ENCODE measurements around the gene GTSE1.

The GTSE1 gene

DNA sequence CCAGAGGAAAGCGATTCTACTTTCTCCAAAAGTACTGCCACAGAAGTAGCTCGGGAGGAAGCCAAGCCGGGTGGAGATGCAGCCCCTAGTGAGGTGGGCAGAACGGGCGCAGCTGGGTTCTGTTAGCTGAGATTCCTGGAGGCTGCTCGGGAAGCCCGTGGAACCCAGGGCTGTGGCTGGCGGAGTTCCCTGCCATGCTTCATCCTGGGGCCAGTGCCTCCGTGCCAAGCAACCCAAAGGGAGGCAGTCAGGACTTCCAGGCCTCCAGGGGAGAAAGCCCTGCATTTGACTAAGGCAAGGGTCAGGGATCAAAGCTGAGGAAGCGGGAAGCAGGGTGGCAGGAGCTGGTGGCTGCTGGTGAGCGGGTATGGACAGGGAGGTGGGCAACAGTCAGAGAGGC lies 32.1 kb downstream of the GTSE1 start:
- no peak for DNase-seq (ENCODE audit: low read depth in 2 of 2)

DNA sequence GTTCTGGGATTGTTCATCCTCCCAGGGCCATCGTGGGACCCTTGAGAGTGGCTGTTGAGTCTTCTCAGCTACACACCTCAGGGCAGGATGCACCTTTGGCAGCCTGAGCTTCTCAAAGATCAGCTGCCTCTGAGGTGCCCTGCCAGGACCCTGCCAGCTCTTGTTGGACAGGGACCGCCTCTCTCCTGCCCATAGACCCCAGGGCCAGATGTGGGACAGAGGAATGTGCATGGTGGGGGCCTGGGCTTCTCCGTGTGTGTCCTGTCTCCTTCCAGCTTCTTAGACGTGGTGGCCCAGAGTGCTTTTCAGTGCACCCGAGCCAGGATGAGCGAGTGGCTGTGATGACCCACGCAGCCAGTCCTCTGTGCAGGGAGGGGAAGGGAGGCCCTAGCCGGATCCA lies 32.9 kb downstream of the GTSE1 start:
- DNase-seq (ENCODE audit: low read depth in 2 of 2): no peak

DNA sequence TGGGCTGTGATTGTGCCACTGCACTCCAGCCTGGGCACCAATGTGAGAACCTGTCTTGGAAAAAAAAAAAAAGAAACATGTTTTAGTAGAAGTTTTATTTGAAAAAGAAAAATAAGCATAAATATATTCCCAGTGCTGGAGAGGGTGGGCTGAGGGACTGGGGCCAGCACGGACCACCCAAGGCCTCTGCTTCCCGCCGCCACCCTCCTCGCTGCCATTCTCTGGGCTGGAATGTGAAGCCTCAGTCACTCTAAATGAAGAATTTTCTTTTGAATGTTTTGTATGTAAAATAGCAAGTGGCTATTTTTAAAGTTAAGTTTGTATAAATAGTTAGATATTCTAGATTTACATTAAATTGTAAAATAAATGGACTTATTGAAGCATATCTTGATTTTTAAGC lies 33.8 kb downstream of the GTSE1 start:
- no peak for DNase-seq (ENCODE audit: low read depth in 2 of 2)

DNA sequence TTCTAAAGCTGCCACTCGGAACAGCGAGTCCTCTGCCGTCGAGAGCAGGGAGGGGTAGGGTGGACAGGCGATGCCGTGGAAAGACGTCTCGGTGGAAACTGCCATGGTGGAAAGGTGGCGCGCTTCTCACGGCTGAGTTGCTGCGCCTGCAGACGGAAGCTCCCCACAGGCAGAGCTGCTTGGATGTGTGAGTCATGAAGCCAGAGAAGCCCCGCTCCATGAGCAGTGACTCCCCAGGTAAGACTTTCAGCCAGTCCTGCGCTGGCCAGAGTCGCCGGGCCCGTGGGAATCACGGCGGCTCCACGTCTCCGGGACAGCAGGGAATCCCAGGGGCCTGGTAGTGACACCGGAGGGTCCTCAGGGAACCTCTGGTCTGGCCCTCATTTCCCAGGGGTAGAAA lies 34.8 kb downstream of the GTSE1 start:
- no peak for DNase-seq (ENCODE audit: low read depth in 2 of 2)

DNA sequence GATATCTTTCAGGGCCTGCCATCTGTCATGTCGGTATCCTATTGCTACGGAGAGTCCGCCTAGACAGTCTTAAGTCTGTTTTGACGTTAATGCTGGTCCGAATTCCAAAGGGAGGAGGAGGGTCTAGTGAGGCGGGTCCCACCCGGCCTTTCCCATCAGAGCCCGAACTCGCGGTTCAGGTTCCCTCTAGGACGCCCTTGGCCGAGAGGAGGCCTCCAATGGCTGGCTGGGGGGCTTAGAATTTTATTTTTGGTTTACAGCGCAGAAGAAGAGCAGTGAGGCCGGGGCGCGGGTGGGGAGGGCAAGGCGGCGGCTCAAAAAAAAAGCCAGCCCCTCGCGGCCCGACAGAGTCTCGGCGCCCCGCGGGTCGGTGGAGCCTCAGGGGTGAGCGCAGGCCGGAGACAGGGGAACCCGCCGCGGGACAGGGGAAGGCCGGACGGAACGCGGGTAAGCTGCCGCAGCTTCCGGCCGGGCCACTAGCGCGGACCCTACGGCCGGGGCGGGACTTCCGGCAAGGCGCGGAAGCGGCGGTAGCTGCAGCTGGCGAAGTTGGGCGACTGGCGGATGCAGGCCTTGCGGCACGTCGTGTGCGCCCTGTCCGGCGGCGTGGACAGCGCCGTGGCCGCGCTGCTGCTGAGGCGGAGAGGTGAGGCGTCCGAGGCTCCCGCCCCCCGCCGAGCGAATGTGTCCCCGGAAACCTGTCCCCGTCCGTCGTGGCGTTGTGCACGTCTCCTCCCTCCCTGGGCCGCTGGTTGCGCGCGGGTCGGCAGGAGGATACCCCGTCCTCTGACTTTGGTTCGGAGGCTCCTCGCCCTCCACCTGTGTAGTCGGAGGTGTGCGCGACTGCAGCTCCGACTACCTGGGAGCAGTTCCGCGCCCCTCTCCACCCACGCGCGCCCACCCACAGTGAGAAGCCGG lies 38.8 kb downstream of the GTSE1 start, which contains the start of gene TRMU:
TSS of gene TRMU (plus strand) at position 514 of the 918 bp plus-strand sequence. CDS start at position 565, 51 bp downstream.
- peak; percentile 55 to 65 for DNase-seq (ENCODE audit: low read depth in 2 of 2)

DNA sequence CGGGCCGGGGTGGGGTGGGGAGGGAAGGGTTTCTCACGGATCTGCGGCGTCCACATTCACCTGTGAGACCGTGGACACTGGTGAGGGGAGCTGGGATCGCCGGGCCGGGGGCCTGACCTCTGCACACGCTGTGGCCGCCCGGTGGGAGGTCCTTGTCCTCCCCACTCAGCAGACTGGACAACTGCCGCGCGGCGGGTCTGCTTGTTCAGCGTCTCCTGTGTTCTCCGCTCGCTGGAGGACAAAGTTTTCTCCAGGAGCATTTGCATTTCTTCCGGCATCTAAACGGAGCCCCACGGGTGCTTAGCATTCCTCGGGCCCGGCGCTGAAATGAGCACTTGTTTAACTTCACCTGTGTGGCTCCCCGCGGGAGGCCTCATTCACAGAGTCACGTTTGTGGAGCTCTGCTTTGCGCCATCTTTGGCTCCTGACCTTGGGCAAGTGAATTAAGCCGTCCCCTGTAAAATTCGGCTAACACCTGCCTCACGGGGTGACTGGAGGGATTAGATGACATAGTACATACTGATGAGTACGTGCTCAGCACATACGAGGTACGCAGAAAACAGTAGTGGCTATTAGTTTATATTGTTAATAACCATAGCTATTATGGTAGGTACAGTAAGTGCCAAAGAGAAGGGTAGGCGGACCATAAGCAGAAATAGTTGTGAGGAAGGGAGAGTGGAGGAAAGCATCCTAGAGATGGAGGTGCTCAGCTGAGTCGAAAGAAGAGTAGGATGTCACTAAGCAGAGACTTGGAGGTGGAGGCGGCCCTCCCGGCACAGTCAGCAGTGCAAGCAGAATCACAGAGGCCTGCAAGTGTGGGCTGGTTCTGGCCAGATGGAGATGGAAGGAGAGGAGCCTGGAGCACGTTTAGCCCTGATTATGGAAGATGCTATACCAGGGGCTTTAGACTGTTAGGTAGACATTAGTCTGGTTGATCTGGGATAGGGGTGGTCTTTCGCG lies 39.7 kb downstream of the GTSE1 start:
- no peak for DNase-seq (ENCODE audit: low read depth in 2 of 2)

DNA sequence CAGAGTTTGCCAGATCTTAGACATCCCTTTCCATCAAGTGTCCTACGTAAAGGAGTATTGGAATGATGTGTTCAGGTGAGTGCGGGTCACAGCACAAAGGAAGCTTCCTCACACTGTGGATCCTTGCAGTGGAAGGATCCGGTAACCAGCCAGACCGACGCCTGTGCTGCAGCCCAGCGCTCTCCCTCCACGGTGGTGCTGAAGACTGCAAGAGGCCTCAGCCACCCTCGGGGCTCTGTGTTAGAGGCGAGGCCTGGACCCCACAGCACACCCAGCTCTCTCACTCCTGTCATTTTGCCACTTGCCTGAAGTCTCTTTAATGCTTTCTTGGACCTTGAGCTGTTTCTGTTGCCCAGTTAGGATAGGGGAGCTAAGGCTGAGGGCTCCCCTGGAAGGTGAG lies 41.2 kb downstream of the GTSE1 start:
- no peak for DNase-seq (ENCODE audit: low read depth in 2 of 2)

DNA sequence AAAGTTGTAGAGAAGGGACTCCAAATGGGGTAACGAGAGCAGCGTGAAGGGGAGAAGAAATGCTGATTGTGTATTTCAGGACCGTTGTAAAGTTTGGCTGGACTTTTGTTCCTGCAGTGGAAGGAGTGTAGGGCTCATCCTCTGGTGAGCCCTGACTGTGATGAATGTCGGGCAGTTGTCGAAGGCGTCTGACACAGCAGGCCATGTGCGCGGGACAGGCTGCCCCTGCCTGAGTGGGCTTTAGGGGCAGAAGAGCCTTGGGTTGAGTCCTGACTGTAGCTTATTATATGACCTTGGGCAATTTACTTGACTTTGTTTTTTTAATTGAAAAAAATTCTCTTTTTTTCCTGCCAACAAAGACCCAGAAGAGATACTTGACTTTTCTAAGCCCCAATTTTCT lies 42.0 kb downstream of the GTSE1 start:
- DNase-seq (ENCODE audit: low read depth in 2 of 2): no peak

DNA sequence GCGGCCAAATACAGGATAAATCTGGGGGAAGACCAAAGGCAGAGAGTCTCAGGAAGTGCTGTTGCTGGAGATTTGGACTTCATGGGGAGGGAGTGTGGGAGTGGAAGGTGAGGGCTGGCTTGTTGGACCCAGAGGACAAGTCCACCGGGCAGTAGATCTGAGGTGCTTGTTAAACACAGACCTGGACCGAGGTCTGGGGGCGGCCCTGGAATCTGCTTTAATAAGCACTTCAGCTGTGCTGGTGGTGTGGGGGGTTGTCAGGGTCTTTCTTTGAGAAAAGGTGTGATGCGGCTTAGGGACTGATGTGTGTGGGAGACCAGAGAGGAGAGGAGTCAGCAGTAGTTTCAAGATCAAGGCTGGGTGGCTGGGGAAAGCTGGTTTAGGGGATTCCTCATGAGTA lies 43.3 kb downstream of the GTSE1 start:
- no peak for DNase-seq (ENCODE audit: low read depth in 2 of 2)

DNA sequence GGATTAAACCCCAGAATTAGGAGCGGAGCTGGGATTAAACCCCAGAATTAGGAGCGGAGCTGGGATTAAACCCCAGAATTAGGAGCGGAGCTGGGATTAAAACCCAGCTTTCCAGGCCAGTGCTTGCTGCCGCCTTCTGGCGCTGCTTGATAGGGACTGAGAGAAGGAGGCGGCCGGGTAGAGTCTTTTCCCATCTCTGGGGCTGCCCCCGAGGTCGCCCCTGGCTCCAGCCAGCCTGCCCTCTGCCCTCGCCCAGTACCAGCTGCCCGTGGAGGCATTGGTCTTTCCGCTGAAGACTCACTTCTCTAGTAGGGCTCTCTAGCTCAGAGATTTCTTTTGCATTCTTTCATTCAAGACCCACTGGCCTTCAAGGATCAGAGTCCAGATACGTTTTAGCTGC lies 44.0 kb downstream of the GTSE1 start:
- DNase-seq (ENCODE audit: low read depth in 2 of 2): no peak

DNA sequence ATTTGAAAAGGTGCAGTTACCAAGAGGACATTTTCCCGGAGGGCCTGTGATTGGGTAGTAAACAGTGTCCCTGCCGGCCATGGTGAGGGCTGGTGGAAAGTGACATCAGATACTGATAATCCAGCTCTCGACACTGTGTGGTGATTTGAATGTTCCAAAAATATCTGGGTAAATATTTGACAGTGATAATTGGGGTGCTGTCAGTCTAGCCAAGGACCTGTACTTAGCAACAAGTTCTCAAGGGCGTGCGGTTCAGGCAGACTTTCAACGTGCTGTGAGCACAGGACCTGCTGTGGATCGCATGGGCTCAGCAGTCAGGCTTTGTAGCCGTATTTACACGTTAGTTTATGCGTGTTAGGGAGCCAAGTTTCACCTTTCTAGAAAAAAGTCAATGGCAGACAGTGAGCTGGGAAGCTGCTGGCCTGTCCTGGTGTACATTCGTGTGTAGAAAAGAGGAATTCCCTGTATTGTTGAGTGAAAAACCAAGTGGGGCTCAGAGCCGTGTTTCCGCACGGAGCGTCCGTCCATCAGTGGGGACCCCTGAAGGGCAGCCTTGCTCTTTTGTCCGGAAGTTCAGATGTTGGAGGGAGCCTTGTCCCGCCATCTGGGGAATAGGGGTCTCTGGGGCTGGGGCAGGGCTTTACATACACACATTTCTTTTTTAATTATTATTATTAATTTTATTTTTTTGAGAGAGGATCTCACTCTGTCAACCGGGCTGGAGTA lies 50.2 kb downstream of the GTSE1 start:
- no peak for DNase-seq (ENCODE audit: low read depth in 2 of 2)

DNA sequence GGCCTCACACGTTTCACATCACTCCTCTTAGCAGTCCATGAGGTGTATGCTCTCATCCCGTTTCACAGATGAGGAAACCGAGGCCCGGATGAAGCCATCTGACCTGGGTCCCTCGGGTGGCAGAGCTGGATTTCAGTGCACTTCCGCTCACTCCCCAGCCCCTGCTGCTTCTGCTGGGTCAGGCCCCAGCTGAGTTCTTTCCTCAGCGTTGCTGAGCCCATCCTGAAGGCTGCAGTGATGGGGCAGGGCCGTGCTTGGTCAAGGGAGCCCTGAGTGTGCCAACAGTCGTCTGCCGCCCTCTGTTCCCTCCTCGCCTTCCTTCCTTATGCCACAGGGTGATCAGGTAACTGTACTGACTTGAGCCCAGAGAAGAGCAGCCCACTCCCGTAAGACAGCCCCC lies 51.0 kb downstream of the GTSE1 start:
- DNase-seq (ENCODE audit: low read depth in 2 of 2): no peak

DNA sequence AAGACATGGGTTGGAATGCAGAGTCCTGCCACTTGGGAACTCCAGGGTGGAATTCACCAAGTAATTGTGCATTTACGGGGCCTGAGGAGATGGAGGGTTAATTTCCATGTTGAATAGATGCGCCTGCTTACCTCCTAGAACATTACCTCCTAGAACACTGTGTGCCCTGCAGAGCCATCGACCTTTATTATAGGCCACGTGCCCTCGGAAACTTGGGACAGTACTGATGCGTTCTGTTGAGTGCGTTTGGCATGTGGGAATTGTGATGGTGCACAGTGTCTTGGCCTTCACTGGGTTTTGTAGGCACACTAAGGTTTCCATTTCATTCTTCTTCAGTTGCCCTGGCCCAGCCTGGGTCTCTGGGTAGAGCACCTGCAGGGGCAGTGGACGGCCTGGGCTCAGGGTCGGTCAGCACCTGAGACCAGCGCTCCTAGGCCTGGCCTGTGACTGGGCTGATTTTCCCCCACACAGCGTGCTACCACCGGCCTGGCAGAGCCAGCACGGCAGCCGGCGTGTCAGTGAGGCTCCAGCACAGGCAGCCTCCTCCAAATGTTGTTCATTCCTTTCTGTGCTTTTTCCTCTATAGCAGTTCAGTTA lies 51.5 kb downstream of the GTSE1 start:
- no peak for DNase-seq (ENCODE audit: low read depth in 2 of 2)

DNA sequence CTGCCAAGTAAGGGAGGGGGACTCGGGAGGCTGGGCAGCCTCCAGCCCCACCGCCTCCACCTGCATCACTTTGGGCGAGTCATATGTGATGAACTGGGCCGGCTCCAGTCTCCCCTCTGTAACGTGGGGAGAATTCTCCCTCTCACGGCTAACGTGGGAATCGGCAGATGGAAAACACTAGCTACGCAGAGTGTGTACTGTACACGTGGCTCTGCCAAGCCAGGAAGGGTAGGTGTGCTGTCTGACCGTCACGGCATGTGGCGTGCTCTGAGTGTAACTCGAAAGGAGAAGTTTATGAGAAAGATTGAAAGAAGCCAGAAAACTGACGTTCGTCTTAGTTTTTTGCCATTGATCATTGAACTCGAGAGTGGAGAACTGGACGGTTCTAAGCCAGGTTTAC lies 52.6 kb downstream of the GTSE1 start:
- DNase-seq (ENCODE audit: low read depth in 2 of 2): no peak

DNA sequence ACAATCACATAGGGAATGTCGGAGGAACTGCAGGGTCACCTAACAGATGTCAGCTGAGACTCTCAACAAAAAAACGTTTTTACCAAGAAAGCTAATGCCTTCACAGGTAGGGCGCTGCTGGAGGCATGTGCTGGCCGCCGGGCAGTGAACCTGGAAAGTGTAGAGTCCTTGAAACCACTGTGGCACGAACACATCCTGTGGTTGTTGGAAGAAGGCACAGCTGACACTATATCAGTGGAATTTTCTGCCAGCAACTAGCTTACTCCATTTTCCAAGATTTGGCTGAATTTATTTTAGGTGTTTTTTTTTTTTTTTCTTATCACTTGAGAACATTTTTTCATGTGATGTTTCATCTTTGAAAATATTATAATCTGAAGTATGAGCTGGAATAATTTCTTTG lies 53.0 kb downstream of the GTSE1 start:
- DNase-seq (ENCODE audit: low read depth in 2 of 2): no peak

DNA sequence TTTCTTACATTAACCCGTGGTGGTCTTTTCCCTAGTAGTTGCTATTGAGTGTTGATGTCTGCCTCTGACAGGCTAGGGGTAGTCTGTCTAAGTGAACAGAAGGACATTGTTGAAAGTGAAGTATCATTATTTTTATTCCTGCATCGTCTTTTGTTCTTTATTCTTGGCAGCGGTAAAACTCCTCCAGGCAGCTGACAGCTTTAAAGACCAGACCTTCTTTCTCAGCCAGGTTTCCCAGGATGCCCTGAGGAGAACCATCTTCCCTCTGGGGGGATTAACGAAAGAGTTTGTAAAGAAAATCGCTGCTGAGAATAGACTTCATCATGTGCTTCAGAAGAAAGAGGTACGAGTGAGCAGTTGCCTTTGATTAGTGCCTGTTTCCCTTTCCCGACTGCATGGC lies 53.5 kb downstream of the GTSE1 start:
- no peak for DNase-seq (ENCODE audit: low read depth in 2 of 2)

DNA sequence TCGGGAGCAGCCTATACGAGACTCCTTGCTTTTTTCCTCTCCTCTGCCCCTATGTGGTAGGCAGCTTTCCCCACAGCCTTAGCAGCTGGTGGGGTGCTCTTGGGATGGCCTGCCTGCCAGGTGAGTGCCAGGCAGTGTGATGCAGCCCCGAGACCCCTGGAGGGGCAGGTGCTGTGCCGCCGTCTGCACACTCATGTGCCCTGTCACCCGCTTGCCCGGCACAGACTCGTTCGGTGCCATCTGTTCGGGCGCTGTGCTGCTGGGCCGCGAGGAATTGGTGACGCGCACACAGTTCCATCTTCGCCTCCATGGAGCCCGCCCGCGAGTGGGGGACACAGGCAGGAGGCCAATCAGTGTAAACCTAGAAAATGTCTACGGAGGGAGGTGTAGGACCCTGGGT lies 54.0 kb downstream of the GTSE1 start:
- DNase-seq (ENCODE audit: low read depth in 2 of 2): no peak

DNA sequence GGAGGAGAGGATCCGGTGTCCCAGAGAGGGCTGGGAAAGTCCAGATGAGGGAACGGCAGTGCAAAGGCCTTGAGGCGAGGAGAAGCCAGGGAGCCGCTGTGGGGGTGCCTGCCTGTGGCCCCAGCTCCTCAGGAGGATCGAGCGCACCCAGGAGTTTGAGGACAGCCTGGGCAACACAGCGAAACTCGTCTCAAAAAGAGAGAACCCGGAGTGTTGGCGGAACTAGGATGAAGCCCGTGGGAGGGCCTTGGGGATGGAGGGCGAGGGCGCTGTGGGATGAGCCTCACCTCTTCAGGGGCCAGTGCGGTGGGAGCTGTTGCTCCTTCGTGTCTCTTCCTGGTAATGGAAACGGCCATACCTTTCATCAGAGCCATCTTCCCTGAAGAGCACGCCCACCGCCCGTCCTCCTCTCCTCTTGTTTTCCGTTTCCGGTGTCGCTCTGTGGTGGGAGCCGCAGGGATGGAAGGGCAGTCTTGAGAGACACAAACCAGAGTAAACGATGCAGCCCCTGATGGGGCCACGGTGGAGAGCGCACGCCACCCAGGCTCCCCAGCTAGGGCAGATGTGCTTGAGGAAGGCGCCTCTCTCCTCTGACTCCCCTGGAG lies 54.6 kb downstream of the GTSE1 start:
- DNase-seq (ENCODE audit: low read depth in 2 of 2): no peak

DNA sequence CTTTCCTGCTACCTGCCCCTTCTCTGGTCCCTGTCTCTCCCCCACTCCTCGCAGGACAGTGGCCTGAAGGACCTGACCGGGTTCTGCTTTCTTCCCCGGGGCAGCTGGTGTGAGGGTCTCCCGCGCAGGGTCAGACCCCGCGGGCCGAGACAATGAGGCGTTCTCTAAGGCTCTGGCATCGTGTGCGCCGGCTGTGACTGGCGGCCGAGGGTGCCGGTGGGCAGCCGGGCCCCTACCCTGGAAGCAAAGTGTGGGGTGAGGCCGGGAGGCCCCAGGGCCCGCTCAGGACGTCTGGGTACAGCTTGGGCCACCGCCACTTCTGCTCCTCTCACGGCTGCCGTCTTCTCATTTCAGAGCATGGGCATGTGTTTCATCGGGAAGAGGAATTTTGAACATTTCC lies 55.1 kb downstream of the GTSE1 start:
- no peak for DNase-seq (ENCODE audit: low read depth in 2 of 2)

DNA sequence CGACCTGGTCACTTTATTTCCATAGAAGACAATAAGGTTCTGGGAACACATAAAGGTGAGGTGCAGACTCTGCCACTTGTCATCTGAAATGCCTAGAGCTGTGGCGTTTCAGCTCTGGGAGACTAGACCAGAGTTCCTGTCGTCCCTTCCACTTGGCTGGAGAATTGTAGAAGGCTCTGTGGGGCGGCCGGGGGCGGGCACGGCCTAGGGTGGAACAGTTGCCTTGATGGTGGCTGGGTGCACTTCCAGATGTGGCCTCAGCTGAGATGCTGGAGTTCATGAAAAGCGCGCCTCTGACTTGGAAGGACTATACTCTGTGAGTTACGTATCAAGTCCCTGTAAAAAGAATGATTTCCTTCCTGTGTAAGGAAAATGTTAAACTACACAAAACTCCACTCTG lies 55.6 kb downstream of the GTSE1 start:
- DNase-seq (ENCODE audit: low read depth in 2 of 2): no peak
